Ascending aorta (tissue), 2 donors: ENCODE data around the gene S100A6. TPM values are rescaled to one million over a fixed set of nuclear protein-coding genes. Genes with fewer than 3 reads are reported as not detected.
A peak's percentile ranks its signal among the peaks of the same experiment; 100 is the strongest.

Source experiments
- DNase-seq, 2 donors: peaks; one replicate each; pipeline ENCODE4 v3.0.0-alpha.2; 2019; ENCODE audit warnings: low spot score in 2 of 2
- H3K27ac ChIP-seq, 2 donors: fragments of 200-600 bp; sonication (generic); one replicate each; pipeline ENCODE4 v1.5.1; 2016 to 2017; ENCODE audit warnings: mild to moderate bottlenecking in 1 of 2
- H3K27me3 ChIP-seq: fragments of 200-600 bp; sonication (generic); one replicate; pipeline ENCODE4 v1.5.1; 2017
- H3K36me3 ChIP-seq, 2 donors: fragments of 200-600 bp; sonication (generic); one replicate each; pipeline ENCODE4 v1.5.1; 2016
- H3K4me1 ChIP-seq, 2 donors: fragments of 200-600 bp; sonication (generic); one replicate each; pipeline ENCODE4 v1.5.1; 2016 to 2017; ENCODE audit warnings: mild to moderate bottlenecking in 1 of 2
- H3K4me3 ChIP-seq, 2 donors: fragments of 200-600 bp; sonication (generic); one replicate each; pipeline ENCODE4 v1.5.1; 2016 to 2017; ENCODE audit warnings: mild to moderate bottlenecking in 1 of 2
- H3K9me3 ChIP-seq, 2 donors: fragments of 200-600 bp; sonication (generic); one replicate each; pipeline ENCODE4 v1.5.1; 2016
- intact Hi-C: fragments of 100-400 bp; cut with DNase I; formaldehyde crosslinking; loops from one replicate; pipeline ENCODE4 v1.15.1; 2023
- total RNA-seq: library from RNA; depleted of rRNA; stranded (reverse); fragments of >200 nt; gene quantifications from one replicate; pipeline ENCODE4 v1.1.0, GENCODE V29; 2016
- TF ChIP-seq, protein P1 (sequence below), 3 experiments: fragments of 200-600 bp in 2 of 3; fragments of 450-650 bp in 1 of 3; sonication (generic) in 2 of 3; IDR thresholded peaks; one replicate each; pipeline ENCODE4 v1.5.1; 2016 to 2019; ENCODE audit warnings: antibody characterized with exemption in 3 of 3, mild to moderate bottlenecking in 1 of 3, moderate library complexity in 1 of 3

Gene S100A6
- total RNA-seq, 1 donor from 2014 or later: 336 TPM

DNA sequence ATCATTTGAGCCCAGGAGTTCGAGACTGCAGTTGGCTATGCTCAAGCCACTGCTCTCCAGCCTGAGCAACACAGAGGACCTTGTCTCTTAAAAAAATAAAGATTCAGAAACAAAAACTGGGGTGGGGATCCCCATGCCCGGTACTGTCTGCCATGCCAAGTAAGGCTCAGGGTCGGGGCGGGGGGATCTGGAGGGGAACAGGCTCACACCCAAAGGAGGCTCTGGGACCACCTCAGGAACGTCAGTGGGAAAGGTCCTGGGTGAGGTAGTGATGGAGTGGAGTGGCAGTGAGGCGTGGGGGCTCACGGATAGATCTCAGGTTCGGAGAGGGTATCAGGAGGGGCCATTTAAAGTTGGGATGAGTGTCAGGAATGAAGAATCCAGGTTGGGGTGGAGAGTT is 10.6 kb upstream of the S100A6 start:
- H3K4me1 ChIP-seq: peaks cover 48 to 77% of the 10 kb centered on the region in 2 donors
- H3K36me3 ChIP-seq: peaks cover 0 to 3% of the 10 kb centered on the region in 2 donors
- no peak for DNase-seq
- H3K27ac ChIP-seq: peak overlapping the region; percentile 90 to 92
- no peaks in the 10 kb centered on the region for H3K27me3 ChIP-seq
- intact Hi-C loops: no loop called here
- no peaks in the 10 kb centered on the region for H3K9me3 ChIP-seq
- TF ChIP-seq, protein P1, sequence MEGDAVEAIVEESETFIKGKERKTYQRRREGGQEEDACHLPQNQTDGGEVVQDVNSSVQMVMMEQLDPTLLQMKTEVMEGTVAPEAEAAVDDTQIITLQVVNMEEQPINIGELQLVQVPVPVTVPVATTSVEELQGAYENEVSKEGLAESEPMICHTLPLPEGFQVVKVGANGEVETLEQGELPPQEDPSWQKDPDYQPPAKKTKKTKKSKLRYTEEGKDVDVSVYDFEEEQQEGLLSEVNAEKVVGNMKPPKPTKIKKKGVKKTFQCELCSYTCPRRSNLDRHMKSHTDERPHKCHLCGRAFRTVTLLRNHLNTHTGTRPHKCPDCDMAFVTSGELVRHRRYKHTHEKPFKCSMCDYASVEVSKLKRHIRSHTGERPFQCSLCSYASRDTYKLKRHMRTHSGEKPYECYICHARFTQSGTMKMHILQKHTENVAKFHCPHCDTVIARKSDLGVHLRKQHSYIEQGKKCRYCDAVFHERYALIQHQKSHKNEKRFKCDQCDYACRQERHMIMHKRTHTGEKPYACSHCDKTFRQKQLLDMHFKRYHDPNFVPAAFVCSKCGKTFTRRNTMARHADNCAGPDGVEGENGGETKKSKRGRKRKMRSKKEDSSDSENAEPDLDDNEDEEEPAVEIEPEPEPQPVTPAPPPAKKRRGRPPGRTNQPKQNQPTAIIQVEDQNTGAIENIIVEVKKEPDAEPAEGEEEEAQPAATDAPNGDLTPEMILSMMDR (IDR thresholded peaks at IDR 0.05): no peak
- H3K4me3 ChIP-seq: peak overlapping the region in 1 of 2 donors; percentile 68

GRCh38 chr1:153545067-153546055 is 9.6 kb upstream of the S100A6 start, which contains the start of gene S100A4:
S100A4 (minus strand) TSS chr1:153545806; CDS start chr1:153544794, 1,012 bp downstream.
- H3K4me3 ChIP-seq: peak within 1 kb of the TSS; percentile 47 to 68
- DNase-seq: peak; percentile 84 to 97
- TF ChIP-seq, protein P1 (IDR thresholded peaks at IDR 0.05): no peak
- H3K27ac ChIP-seq: peak within 1 kb of the TSS; percentile 90 to 92
- H3K9me3 ChIP-seq: no peaks in the 10 kb centered on the region
- H3K27me3 ChIP-seq: no peaks in the 10 kb centered on the region
- H3K4me1 ChIP-seq: peaks cover 48 to 73% of the 10 kb centered on the region in 2 donors
- H3K36me3 ChIP-seq: peaks cover 0 to 3% of the 10 kb centered on the region in 2 donors
- intact Hi-C loops: loop anchor here (1.0 kb wide), 1 partner anchor 9 kb away; no protein-coding TSS in a partner anchor

DNA sequence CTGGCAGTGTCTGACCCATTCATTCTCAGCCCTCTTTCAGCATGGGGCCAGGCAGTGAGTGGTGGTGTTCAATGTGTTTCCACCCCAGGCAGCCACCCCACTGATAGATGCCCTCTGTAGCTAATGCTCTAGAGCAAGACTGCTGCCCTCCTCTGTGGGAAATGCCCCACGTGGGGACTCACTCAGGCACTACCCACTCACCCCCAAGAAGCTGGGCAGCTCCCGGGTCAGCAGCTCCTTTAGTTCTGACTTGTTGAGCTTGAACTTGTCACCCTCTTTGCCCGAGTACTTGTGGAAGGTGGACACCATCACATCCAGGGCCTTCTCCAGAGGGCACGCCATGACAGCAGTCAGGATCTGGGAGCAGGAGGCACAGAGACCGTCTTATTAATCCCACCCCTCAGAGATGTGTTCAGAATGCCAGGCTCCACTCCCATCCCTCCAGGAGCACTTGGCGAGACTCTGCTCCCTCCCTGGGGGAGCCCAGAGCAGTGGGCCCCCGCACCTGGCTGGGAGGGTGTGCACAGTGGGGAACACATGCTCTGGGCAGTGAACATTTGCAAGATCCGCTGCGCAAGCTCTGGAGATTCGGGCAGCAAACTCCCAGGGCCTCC is 8.8 kb upstream of the S100A6 start:
- peak overlapping the region; percentile 90 to 92 for H3K27ac ChIP-seq
- TF ChIP-seq, protein P1 (IDR thresholded peaks at IDR 0.05): no peak
- H3K27me3 ChIP-seq: no peaks in the 10 kb centered on the region
- H3K9me3 ChIP-seq: no peaks in the 10 kb centered on the region
- peak overlapping the region; percentile 47 to 68 for H3K4me3 ChIP-seq
- H3K36me3 ChIP-seq: peaks cover 0 to 3% of the 10 kb centered on the region in 2 donors
- intact Hi-C loops: loop anchor here (1.0 kb wide), 1 partner anchor 8 kb away; no protein-coding TSS in a partner anchor
- no peak for DNase-seq
- H3K4me1 ChIP-seq: peaks cover 41 to 65% of the 10 kb centered on the region in 2 donors

DNA sequence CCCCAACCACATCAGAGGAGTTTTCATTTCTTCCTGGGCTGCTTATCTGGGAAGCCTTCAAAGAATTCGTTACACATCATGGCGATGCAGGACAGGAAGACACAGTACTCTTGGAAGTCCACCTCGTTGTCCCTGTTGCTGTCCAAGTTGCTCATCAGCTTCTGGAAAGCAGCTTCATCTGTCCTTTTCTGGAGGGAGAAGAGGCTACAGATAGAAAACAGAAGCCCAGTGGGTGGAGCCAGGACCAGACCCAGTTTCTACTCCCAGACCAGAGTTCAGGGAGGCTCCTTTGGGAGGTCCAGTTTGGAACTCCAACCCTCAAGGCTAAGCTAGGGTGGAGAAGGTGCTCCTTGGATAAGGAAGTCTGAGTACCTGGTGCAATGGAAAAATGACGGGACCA is 7.9 kb upstream of the S100A6 start:
- Histone ChIP-seq H3K9me3 (no peaks in the 10 kb centered on the region), H3K27me3 (no peaks in the 10 kb centered on the region), H3K4me1 (peaks cover 35 to 58% of the 10 kb centered on the region in 2 donors), H3K36me3 (peaks cover 0 to 3% of the 10 kb centered on the region in 2 donors), H3K4me3 (peak overlapping the region; percentile 47 to 68), H3K27ac (peak overlapping the region; percentile 90 to 92)
- no peak for DNase-seq
- TF ChIP-seq, protein P1 (IDR thresholded peaks at IDR 0.05): no peak
- intact Hi-C loops: no loop called here

DNA sequence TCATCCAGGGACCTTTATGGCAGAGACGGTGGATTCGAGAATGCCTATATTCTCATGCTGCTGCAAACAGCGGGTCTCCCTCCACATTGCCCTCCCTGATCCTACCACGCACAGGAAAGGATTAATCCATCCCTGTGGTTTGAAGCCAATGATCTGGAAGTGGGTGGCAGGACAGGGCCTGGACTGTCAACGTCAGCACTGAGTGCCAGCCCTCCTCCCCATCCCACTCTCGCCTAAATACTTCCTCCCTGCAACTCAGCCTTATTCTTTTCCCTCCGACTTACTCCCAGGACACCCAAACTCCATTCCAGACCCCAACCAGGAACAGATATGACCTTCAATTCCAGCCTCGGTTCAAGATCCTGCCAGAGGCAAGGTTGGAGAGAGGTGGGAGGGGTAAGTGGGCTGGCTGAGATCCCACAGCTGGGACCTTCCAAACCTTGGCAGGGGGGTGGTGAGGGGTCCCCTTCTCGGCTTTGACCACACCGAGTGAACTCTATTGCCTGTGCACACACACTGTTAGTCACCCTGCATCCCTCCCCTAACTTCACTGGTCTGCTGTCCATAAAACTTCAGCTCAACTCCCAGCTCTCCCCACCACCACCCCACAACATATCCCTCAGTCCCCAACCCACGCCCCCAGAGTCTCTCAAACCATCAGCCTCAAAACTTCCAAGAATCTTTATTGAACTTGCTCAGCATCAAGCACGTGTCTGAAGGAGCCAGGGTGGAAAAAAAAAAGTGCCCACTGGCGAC is 7.3 kb upstream of the S100A6 start:
- H3K4me3 ChIP-seq: peak overlapping the region in 1 of 2 donors; percentile 68

More for the DNA sequence above, 7.3 kb upstream of the S100A6 start:
- Histone ChIP-seq H3K27me3 (no peaks in the 10 kb centered on the region), H3K4me1 (peaks cover 29 to 52% of the 10 kb centered on the region in 2 donors), H3K36me3 (peaks cover 0 to 3% of the 10 kb centered on the region in 2 donors), H3K27ac (peak overlapping the region; percentile 90 to 92), H3K9me3 (no peaks in the 10 kb centered on the region)
- no peak for DNase-seq
- intact Hi-C loops: no loop called here
- TF ChIP-seq, protein P1 (IDR thresholded peaks at IDR 0.05): no peak
